ENCODE results near the gene TDRD10.

- TF ChIP-seq REST (IDR thresholded peaks at IDR 0.05; ENCODE audit: low read depth) (no peak), CREB1 (IDR thresholded peaks at IDR 0.05; ENCODE audit: low read depth) (no peak)
These were observed 1.9 kb downstream of the TDRD10 start for GRCh38 chr1:154503898-154504297.

Data from Ishikawa (cell line).